Transverse colon (tissue), 4 donors: ENCODE results near the gene ZDHHC9. TPM values are rescaled to one million over a fixed set of nuclear protein-coding genes. Genes with fewer than 3 reads are reported as not detected.

Source experiments
- DNase-seq: peaks from one replicate; pipeline ENCODE4 v3.0.0-alpha.2; 2019
- H3K27ac ChIP-seq, 4 donors: fragments of 200-600 bp; sonication (generic); 2 replicates each; pipeline ENCODE4 v1.5.1; 2016 to 2018; ENCODE audit warnings: inconsistent platforms in 4 of 4
- H3K27me3 ChIP-seq: fragments of 200-600 bp; sonication (generic); 2 replicates; pipeline ENCODE4 v1.5.1; 2017; ENCODE audit warnings: inconsistent platforms
- H3K36me3 ChIP-seq, 4 donors: fragments of 200-600 bp; sonication (generic); 2 replicates each; pipeline ENCODE4 v1.5.1; 2017 to 2019; ENCODE audit warnings: inconsistent platforms in 4 of 4
- H3K4me1 ChIP-seq, 4 donors: fragments of 200-600 bp; sonication (generic); 2 replicates each; pipeline ENCODE4 v1.5.1; 2017 to 2020; ENCODE audit warnings: inconsistent platforms in 4 of 4
- H3K4me3 ChIP-seq, 4 donors: fragments of 200-600 bp; sonication (generic); 1 replicate in 1 of 4; 2 replicates in 3 of 4; pipeline versions ENCODE4 v1.5.1 to v1.6.1; 2017 to 2019; ENCODE audit warnings: inconsistent platforms in 4 of 4
- H3K9me3 ChIP-seq, 2 donors: fragments of 200-600 bp; sonication (generic); 2 replicates each; pipeline ENCODE4 v1.5.1; 2017 to 2019; ENCODE audit warnings: inconsistent platforms in 2 of 2
- EP300 ChIP-seq: sonication (generic); formaldehyde crosslinking; IDR thresholded peaks from one replicate; pipeline ENCODE4 v1.6.1; 2017; ENCODE audit warnings: antibody characterized with exemption, low read depth
- POLR2A ChIP-seq: fragments of 450-650 bp; IDR thresholded peaks from one replicate; pipeline ENCODE4 v1.6.1; 2016; ENCODE audit warnings: antibody characterized with exemption, mild to moderate bottlenecking, moderate library complexity
- POLR2AphosphoS5 ChIP-seq, 3 donors: sonication (generic); formaldehyde crosslinking; IDR thresholded peaks; one replicate each; pipeline ENCODE4 v1.6.1; 2016; ENCODE audit warnings: antibody characterized with exemption in 3 of 3
- WGBS, 2 donors: methylation state at CpG; one replicate each; pipeline ENCODE4 v1.1.5; 2018; ENCODE audit warnings: low coverage in 1 of 2; 5-methylcytosine and 5-hydroxymethylcytosine counted together
- in situ Hi-C, 4 donors: fragments of 200-750 bp; cut with MboI; loops; one replicate each; pipeline versions ENCODE4 v1.15.0 to v1.15.1; 2017; ENCODE audit warnings: low sequenced_read_pairs in 3 of 4, low pct_ligation_motif_present in 1 of 4, low pct_unique_long_range_greater_than_20kb in 1 of 4
- intact Hi-C: fragments of 100-400 bp; cut with DNase I; formaldehyde crosslinking; loops from one replicate; pipeline ENCODE4 v1.15.1; 2023; ENCODE audit warnings: low total_unique reads
- total RNA-seq, 4 donors: library from RNA; depleted of rRNA; stranded (reverse); fragments of >200 nt; gene quantifications; one replicate each; pipeline ENCODE4 v1.1.0, GENCODE V29; 2016
- TF ChIP-seq, protein P1 (sequence below), 5 experiments: fragments of 200-600 bp in 3 of 5; fragments of 450-650 bp in 2 of 5; sonication (generic) in 3 of 5; IDR thresholded peaks; 1 replicate in 2 of 5; 2 replicates in 3 of 5; pipeline ENCODE4 v1.5.1; 2016 to 2017; ENCODE audit warnings: antibody characterized with exemption in 5 of 5, inconsistent platforms in 3 of 5, mild to moderate bottlenecking in 2 of 5, moderate library complexity in 1 of 5

ZDHHC9 gene
- total RNA-seq, 4 donors from 2014 or later: 9.2 to 60.2 (median 30.7) TPM

GRCh38 chrX:129762448-129762847 lies 81.2 kb downstream of the ZDHHC9 start:
- no peak overlapping the region for H3K4me3 ChIP-seq
- no peak for DNase-seq
- no peak overlapping the region for H3K27ac ChIP-seq
- no peaks in the 10 kb centered on the region for H3K27me3 ChIP-seq
- no peaks in the 10 kb centered on the region for H3K36me3 ChIP-seq
- in situ Hi-C loops: no loop called here
- TF ChIP-seq POLR2A: no peak
- TF ChIP-seq, protein P1, sequence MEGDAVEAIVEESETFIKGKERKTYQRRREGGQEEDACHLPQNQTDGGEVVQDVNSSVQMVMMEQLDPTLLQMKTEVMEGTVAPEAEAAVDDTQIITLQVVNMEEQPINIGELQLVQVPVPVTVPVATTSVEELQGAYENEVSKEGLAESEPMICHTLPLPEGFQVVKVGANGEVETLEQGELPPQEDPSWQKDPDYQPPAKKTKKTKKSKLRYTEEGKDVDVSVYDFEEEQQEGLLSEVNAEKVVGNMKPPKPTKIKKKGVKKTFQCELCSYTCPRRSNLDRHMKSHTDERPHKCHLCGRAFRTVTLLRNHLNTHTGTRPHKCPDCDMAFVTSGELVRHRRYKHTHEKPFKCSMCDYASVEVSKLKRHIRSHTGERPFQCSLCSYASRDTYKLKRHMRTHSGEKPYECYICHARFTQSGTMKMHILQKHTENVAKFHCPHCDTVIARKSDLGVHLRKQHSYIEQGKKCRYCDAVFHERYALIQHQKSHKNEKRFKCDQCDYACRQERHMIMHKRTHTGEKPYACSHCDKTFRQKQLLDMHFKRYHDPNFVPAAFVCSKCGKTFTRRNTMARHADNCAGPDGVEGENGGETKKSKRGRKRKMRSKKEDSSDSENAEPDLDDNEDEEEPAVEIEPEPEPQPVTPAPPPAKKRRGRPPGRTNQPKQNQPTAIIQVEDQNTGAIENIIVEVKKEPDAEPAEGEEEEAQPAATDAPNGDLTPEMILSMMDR (IDR thresholded peaks at IDR 0.05): no peak
- no peak for TF ChIP-seq EP300
- TF ChIP-seq POLR2AphosphoS5 (IDR thresholded peaks at IDR 0.05): no peak
- intact Hi-C loops: no loop called here
- H3K4me1 ChIP-seq: no peaks in the 10 kb centered on the region
- H3K9me3 ChIP-seq: no peaks in the 10 kb centered on the region
- 95% methylated on average over 3 of the region's 3 CpGs; no CpG with 5 or more reads in 1 of the 2 donors for WGBS, 2 donors

DNA sequence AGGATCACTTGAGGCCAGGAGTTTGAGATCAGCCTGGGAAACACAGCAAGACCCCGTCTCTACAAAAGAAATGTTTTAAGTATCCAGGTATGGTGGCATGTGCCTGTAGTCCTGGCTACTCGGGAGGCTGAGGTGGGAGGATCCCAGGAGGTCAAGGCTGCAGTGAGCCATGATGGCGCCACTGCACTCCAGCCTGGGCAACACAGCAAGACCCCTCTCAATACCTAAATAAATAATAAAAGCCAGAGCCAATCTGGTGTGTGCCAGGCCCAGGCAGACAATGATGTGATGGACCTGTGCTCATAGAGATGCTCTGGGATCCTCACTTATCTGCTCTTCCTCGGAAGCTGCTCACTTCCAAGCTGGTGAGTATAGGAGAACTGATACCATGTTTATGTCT lies 82.1 kb downstream of the ZDHHC9 start:
- no peak overlapping the region for H3K4me3 ChIP-seq
- no peaks in the 10 kb centered on the region for H3K9me3 ChIP-seq
- intact Hi-C loops (no loop called here), in situ Hi-C loops (no loop called here)
- H3K27ac ChIP-seq: no peak overlapping the region
- WGBS, 2 donors: 97% methylated on average over 4 of the region's 4 CpGs; no CpG with 5 or more reads in 1 of the 2 donors
- H3K27me3 ChIP-seq: no peaks in the 10 kb centered on the region
- DNase-seq: no peak
- H3K36me3 ChIP-seq: no peaks in the 10 kb centered on the region
- no peaks in the 10 kb centered on the region for H3K4me1 ChIP-seq
- TF ChIP-seq EP300 (no peak), POLR2A (no peak), POLR2AphosphoS5 (IDR thresholded peaks at IDR 0.05) (no peak)
- TF ChIP-seq, protein P1 (IDR thresholded peaks at IDR 0.05): no peak

DNA sequence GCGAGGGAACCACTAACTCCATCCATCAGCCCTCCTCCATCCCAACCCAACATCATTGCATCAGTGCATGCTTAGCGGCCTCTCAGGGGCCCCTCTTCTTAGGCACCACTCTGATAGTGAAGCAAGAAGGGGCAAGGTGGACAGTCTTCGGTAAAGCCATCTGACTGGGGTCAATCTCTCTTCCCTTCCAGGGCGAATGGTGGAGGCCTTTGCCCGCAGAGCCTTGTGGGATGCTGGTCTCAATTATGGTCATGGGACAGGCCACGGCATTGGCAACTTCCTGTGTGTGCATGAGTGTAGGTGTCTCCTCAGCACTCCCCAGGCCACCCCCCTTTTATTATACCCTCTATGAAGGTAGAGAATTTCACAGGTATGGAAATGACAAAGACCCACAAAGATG lies 82.7 kb downstream of the ZDHHC9 start:
- H3K4me1 ChIP-seq: no peaks in the 10 kb centered on the region
- H3K27me3 ChIP-seq: no peaks in the 10 kb centered on the region
- in situ Hi-C loops: no loop called here
- no peak overlapping the region for H3K4me3 ChIP-seq
- no peak overlapping the region for H3K27ac ChIP-seq
- WGBS, 2 donors: 88% methylated on average over 6 of the region's 6 CpGs; no CpG with 5 or more reads in 1 of the 2 donors
- TF ChIP-seq POLR2AphosphoS5 (IDR thresholded peaks at IDR 0.05): no peak
- no peak for TF ChIP-seq POLR2A
- TF ChIP-seq EP300: no peak
- TF ChIP-seq, protein P1 (IDR thresholded peaks at IDR 0.05): no peak
- intact Hi-C loops: no loop called here
- no peaks in the 10 kb centered on the region for H3K36me3 ChIP-seq
- H3K9me3 ChIP-seq: no peaks in the 10 kb centered on the region
- DNase-seq: no peak

GRCh38 chrX:129760155-129760554 lies 83.5 kb downstream of the ZDHHC9 start:
- H3K9me3 ChIP-seq: no peaks in the 10 kb centered on the region
- no peak for DNase-seq
- in situ Hi-C loops: no loop called here
- no peak for TF ChIP-seq POLR2AphosphoS5 (IDR thresholded peaks at IDR 0.05)
- TF ChIP-seq EP300: no peak
- TF ChIP-seq, protein P1 (IDR thresholded peaks at IDR 0.05): no peak
- H3K4me1 ChIP-seq: no peaks in the 10 kb centered on the region
- H3K27ac ChIP-seq: no peak overlapping the region
- H3K4me3 ChIP-seq: no peak overlapping the region
- intact Hi-C loops: no loop called here
- WGBS, 2 donors: 54% methylated on average over 9 of the region's 9 CpGs; no CpG with 5 or more reads in 1 of the 2 donors
- H3K36me3 ChIP-seq: no peaks in the 10 kb centered on the region
- no peaks in the 10 kb centered on the region for H3K27me3 ChIP-seq
